Skin of body (tissue), 2 donors: Measurements from ENCODE around the gene SEC23IP. TPM values are rescaled to one million over a fixed set of nuclear protein-coding genes. Genes with fewer than 3 reads are reported as not detected.

Source experiments
- DNase-seq: peaks from one replicate; lab custom pipeline; 2025; lab: John Stamatoyannopoulos, UW
- total RNA-seq: library from RNA; depleted of rRNA; stranded (reverse); fragments of >200 nt; gene quantifications from one replicate; pipeline ENCODE4 v1.2.3, GENCODE V29; 2014

SEC23IP gene
- total RNA-seq, 1 donor from 2014 or later: 17.1 TPM

- peak; percentile 6 for DNase-seq
Measured at GRCh38 chr10:119933179-119933578, 40.6 kb downstream of the SEC23IP start.

DNA sequence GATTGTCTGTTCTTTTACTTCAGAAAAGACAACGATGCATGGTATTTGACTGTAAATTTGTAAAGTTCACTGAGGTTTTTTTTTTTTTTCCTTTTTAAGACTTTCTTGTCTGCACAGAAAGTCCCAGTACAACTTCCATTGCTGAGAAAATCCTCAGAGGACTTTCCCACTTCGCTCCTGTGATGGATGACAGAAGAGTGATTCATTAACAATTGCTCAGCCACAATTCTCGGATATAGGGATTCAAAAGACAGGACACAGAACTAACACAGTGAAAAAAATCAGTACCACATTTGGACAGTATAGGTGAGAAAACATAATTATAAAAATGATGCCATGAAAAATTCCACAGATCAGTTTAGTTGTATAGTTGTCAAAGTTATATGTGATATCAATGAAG, 48.0 kb downstream of the SEC23IP start:
- DNase-seq: no peak

DNA sequence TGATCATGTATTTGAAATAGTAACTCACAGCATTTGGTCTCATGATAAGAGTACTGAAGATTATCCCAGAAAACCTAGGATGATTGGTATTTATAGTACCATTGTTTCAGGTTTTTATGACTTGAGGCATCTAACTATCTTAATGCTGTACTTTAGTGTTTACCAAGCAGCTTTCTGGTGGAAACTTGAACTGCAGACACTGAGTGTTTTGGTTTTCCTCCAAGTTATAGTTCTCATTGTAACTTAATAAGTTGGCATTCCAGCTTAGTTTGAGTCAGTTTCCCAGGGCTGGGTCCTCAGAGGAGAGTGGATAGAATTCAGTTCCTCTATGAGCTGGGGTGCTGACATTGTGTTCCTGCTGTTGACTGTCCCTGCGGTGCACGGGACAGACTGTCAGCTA, 50.4 kb downstream of the SEC23IP start:
- no peak for DNase-seq

DNA sequence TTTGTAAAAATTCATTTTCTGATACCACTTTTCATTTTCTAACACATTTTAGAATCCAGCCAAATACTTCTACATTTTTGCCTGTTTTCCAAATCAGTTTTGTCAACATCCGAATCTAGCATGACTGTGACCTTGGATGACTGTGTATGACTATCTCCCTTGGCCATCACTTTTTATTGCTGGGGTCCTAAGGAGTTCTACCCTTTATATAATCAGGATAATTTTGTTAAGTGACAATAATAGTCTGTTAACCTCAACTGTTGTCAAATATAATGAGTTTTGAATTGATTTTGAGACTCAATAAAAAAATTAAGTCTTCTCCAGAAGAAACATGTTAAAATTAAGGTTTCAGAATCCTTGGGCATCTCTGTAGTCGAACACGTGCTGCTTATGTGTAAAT, 53.3 kb downstream of the SEC23IP start:
- DNase-seq: no peak

DNA sequence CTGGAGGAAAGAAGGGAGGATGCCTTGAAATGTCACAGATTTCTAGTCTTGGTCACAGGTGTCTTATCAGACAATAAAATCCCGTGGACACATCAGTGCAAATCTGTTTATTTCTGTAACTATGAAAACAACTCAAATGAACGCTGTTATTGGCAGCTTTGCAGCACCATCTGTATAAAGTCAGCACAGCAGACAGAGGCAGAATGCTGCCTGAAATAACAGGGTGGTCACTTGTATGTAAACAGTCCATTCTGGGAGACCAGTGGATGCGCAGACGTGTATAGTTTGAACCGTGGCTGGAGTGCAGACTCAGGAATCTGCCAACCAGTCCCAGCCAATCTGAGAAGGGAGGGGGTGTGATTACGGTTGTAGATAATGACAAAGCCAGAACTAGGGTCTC, 54.8 kb downstream of the SEC23IP start:
- DNase-seq: no peak

- no peak for DNase-seq
Measured at GRCh38 chr10:119957451-119957850, 64.9 kb downstream of the SEC23IP start.

DNA sequence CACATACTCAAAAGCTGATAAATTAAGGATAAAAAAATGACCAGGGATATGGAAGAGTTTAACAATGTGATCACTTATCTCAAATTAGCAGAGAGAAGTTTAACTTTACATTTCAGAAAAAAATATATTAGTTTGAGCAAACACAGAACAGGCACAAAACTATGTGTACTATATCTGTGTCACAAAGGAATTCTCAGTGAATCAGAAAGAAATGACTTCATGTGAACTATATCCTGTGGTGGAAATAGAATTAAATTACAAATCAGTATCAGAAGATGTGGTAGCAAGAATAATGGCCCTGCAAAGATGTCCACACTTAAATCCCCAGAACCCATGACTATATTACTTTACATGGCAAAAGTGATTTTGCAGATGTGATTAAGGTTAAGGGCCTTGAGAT, 70.3 kb downstream of the SEC23IP start:
- DNase-seq: no peak

DNA sequence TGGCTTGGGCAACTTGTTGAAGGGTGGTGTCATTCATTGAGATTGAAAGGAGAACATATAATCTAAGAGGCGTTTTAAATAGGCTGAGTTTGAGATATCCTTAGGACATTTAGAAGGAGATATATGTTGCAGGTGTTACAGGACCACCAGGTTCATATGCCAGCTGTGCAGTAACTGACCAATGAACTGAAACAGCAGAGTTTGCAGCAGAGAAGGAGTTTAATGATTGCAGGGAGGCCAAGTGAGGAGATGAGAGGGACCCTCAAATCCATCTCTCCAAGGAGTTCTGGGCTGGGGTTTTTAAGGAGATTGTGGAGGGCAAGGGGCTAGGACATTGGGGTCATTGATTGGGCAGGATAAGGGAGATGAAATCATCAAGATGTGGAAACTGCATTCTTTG, 74.5 kb downstream of the SEC23IP start:
- DNase-seq: no peak

DNA sequence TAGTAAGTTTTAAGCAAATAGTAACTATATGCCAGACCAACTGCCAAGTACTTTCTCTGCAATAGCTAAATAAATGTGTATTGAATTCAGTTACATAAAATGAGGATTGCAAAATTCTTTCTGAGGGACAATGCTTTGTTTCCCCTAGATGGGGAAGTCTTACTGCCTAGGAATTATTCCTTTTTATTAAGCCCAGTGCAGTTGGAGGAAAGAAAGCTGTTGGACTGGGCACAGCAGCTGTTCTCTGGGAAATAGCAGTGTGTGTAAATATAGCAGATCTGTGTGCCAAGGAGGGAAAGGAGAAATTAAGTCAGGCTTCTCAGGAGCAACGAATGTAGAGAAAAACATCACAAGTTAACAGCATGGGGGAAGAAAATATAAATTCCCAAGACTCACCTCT, 77.1 kb downstream of the SEC23IP start:
- no peak for DNase-seq

GRCh38 chr10:119970107-119970506, 77.6 kb downstream of the SEC23IP start:
- DNase-seq: no peak

DNA sequence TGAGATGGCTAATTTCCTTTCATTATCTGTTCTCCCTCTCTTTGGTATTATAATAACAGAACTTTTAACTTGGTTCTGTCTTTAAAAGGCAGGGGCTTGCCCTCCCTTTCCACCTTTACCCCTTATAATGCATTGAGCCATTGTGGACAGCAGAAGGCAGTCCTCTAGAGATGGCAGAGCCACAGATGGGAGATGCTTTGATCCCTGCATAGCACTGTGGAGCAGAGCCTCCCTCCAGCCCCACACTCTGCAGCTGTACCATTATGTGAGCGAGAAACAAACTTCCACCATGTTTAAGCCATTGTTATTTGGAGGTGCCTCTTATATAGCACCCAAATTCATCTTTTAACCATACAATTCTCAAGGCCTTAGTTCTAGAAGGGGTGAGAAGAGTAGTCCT, 78.4 kb downstream of the SEC23IP start:
- no peak for DNase-seq

- DNase-seq: no peak
Measured at GRCh38 chr10:119973281-119973680, 80.8 kb downstream of the SEC23IP start.

GRCh38 chr10:119976421-119976820, 83.9 kb downstream of the SEC23IP start:
- no peak for DNase-seq

DNA sequence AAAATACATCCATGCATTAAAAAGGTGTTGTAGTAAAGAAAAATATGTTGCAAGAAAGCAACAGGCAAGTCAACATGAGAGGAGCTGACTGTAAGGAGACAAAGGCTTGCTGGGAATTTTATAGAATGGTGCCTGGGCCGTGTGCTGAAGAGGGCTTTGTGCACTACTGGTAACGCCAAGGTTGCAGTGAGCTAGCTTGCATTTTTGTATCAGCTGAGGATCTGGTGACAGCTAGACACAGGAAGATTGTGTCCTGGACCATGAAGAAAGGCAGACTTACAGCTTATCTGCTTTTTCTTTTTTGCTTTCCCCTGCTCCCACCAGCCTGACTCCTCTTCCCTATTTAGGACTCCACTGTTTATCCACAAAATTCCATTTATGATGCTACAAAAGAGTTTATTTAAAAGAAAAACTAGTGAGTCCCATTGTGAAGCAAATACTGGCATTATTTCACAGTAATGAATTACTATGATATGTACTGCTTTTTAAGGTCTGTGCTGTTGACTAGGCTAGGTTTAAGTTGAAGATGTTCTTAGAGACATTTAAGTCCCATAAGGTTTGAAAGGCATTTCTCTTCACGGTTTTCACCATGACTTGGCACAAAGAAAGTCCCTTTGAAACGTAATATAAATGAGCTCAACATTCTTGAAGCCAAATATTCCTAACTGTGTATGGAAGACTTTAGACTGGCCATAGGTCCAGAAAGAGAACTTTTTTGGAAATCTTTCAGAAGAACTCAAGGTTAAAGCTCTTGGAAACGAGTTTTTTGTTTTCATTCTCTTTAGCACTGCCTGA, 88.6 kb downstream of the SEC23IP start:
- DNase-seq: no peak

DNA sequence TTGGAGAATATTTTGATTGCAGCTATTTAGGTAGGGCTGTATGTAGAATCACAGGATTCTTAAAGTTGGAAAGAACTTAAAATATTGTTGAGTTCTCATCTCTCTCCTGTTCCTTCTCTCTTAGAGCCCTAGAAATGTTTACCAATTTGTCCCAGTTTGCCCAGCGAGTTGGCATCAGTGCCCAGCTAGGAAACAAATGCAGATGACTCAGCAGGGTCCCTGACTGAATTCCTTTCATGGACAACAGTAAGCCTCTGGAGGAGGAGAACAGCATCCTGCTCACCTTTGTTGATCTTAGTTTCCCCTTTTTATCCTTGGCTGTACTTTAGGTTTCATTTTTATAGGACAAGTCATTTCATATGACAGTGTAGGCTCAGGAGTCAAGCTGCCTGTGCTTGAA, 89.3 kb downstream of the SEC23IP start:
- DNase-seq: no peak

DNA sequence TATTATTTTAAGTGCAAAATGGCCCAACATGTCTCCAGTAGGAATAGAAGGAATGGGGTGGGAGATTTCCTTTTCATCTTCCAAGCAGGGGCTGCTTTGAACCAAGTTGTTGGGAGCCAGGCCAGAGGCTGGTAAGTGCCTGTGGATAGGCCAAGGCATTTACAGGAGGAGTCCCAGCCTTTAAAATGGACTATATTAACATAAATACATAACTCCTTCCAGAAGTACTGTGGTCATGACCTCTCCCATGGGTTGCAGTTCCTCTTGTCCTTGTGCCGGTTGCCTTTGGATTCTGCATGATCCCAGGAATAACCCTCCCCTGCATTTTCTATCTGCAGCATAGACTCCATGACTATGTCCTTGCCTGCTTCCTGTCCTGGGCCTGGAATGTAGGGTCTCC, 95.8 kb downstream of the SEC23IP start:
- no peak for DNase-seq

- DNase-seq: no peak
Measured at GRCh38 chr10:119989966-119990365, 97.4 kb downstream of the SEC23IP start.

DNA sequence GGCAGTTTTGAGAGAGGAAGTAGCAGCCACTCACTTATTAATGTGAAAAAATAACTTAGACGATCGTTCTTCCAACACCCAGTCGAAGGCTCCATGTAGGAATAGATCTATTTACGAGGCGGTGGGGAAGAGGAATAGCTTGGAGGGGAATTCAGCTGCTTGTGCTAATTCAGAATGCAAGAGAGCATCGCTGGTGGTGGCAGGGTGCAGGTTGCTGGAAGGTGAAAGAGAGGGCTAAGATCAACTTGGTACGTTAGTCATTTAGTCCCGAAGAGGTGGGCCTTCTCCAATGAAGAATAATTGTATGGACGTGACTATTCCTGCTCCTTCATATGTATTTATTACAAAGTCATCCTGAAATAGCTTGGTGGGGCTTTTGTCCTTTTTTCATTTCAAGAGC, 98.5 kb downstream of the SEC23IP start:
- no peak for DNase-seq

GRCh38 chr10:119991816-119992215, 99.3 kb downstream of the SEC23IP start:
- DNase-seq: no peak
